Measurements from ENCODE around the gene ADSS2.

ADSS2 gene

DNA sequence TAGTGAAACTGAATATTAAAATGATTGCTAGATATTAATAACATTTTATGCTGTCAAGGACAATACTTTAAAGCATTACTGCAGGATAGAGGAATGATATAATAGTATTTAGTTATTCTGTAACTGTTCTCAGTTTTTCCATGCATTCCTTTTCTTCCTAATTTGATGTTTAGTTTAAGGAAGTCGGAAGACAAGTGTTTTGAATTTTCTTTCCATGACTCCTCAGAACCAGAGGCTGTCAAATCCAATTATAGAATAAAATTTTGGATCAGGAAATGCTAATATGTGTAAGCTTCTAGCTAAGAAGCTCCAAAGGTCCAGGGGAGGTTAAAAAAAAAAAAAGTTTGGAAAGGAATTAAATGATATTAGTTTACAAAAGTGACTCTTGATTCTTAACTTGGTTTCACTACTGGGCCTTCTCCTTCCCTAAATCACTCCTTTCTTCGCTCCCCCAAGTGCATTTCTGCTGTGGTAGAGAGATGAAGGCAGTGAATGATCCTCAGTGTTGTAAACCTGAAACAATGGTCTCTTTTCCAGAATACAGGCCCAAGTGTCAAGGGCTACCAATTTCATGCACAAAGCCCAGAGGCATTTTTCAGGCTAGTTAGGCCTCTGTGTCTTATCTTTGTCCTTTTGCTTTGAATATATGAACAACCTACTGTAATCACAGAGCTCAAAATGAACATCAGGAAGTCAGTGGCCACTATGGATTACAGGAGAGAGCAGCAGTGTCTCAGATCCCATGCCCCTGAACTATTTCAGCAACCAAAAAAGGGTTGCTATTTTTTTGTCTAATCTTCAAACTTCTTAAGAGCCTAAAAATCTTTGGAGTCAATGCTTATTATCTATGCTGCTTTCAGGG lies 6.2 kb downstream of the ADSS2 start:
- DNase-seq (ENCODE audit: low read depth in 2 of 2) = no peak

DNA sequence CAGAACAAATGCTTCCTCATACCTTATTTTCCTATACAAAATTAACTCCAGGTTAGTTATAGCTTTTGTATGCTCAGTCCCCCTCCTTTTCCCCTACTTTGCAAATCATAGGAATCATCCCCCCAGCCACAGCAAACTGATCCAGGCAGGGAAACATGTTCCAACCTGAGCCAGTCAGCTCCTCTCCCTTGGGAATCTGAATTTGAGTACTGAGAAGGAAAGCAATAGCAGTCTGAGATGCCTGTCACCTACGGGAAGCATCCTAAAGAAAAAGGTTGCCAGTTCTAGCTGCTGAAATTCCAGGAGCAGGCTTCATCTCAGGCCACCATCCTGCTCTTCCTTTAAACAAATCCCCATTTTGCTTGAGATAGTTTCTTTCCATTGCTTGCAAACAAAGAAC lies 6.9 kb downstream of the ADSS2 start:
- DNase-seq (ENCODE audit: low read depth in 2 of 2) = no peak

DNA sequence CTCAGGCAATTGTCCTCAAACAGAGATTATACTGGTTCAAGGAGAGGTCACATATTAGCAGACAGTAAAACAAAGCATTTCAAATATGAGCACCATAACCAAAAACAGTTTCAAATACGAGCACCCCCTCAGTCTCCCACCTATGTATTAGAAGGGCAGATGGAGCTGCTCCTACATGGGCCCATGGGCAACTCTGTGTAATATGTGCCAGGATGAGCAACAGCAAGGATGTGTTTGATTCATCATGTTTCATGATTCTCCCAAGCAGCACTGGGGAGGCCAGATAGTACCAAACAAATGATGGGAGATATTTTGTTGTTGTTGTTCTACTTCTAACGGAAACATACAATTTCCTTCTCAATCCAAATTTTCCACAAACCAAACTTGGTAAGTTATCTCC lies 8.9 kb downstream of the ADSS2 start:
- DNase-seq (ENCODE audit: low read depth in 2 of 2) = no peak

DNA sequence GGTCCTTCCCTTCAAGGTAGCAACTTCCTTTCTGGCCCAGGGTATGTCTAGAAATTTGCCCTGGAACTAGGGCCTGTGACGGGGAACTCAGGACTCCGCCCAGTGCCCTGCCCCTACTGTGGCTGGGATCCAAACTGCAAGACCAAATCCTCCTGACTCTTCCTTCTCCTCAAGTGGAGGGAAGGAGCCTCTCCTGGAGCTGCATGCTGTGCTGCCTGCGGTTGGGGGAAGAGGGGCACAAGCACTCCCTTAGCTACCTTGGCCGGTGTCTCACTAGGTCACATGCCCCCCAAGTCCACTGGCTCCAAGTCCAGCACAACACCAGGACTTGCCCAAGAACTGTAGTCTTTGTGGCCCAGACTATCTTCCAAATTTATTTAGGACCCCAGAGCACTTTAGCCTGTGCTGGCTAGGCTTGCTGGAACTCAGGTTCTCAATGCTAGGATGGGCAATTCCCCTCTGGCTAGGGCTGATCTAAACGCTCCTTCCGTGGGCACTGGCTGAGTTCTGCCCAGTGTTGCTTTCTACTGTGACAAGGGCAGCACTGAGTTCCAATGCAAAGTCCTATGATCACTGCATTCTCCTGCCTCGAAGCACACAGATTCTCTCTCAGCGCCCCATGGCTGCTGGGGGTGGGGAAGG lies 12.2 kb downstream of the ADSS2 start:
- DNase-seq (ENCODE audit: low read depth in 2 of 2) = no peak

DNA sequence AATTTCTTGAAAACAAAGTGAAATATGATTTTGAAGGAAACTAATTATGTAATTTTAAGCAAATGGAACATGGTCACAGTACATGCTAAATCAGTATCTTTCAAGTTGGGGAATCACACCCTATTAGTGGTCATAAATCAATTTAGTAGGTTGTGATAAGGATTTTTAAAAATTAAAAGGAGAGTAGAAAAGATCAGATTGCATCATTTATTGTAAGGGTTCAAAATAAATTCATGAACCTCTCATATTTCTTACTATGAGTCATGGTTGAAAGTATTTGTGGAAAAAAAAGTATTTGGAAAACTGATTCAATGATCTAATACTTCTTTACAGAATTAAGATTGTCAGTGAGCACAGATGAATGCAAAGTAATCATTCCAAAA lies 14.6 kb downstream of the ADSS2 start:
- DNase-seq (ENCODE audit: low read depth in 2 of 2) = peak in 1 of 2 experiments; percentile 38

DNA sequence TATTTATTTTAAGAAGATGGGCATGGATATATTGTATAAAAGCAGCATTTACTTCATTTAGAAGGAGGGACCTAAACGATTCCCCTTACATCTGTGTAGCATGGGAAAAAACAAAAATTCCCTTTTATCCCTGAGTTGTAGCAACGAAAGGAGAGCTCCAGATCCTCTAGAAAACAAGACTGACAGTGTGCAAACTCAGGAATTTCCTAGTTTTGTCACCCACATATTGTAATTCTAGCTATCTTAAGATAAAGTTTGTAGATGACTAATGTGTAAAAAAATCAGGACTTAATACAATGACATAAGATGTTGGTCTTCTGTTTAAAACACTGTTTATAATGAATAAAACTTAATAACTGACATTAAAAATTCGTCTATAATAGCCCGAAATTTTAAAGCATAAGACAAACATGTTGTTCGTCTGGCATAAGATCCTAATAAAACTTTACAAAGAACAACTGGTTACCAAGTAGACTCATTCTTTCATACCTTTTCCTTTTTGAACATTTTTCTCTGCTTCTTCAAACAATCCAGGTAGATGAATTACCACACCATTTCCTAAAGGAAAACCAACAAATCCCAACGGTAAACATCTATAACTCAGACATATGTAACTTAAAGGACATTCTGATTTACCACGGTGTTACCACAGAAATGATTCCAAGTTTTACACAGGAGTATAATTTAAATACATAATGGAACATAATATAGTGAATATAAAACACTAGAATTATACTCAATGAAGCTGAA lies 15.2 kb downstream of the ADSS2 start:
- DNase-seq (ENCODE audit: low read depth in 2 of 2) = no peak

DNA sequence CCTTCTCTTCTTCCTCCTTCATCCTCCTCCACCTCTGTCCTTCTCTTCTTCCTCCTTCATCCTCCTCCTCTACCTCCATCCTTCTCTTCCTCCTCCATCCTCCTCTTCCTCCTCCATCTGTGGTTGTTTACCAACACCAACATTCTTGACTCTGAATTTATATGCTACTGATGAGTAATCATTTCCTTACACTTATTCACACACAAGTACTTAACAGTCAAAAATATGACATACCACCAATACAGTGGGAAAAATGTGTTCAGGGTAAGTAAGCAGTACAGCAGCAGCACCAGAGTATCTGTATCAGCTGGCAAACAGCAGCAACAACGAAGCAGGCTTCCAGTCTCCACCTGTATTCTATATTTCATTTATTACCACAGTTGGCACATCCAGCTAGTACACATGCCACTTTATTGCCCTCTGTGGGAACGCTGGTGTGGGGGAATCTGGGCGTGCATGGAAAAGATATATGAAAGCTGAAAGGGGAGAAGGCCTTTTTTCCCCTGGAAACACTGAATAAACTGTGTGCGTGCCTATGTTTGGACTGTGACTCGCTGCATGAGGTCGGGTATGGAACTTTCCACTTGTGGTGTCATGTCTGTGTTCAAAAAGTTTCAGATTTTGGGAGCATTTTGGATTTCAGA lies 16.0 kb downstream of the ADSS2 start:
- DNase-seq (ENCODE audit: low read depth in 2 of 2) = peak in 1 of 2 experiments; percentile 39

DNA sequence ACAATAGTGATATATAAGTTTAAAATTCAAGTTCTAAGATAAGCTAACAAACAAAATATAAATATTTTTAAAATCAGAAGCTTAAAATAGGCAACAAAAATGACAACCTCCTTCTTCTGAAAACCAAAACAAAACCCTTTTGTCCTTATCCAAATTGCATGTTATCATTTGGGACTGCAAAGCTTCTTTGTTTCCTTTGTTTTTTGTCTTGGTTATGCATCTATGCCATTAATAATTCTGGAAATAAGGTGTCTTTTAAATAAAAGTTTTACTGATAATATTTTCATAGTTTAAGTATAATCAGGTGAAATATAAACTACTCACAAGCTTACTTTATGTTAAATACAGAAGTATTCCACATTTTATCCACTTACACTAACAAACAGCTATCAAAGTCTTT lies 20.5 kb downstream of the ADSS2 start:
- no peak for DNase-seq (ENCODE audit: low read depth in 2 of 2)

DNA sequence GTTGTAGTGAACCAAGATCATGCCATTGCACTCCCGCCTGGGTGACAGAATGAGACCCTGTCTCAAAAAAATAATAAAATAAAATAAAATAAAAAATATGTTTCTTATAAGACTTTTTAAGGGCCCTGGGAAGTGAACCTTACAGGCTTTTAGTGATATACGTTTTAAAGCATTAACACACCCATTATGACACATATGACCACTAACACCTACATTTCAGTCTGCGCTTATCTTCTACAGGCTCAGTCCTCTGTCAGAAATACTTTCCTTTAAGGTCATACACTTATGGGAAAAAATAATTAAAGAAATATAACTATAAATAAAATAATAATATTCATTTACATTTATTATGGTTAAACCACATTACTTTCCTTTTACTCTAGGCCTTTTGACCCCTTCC lies 21.9 kb downstream of the ADSS2 start:
- no peak for DNase-seq (ENCODE audit: low read depth in 2 of 2)

DNA sequence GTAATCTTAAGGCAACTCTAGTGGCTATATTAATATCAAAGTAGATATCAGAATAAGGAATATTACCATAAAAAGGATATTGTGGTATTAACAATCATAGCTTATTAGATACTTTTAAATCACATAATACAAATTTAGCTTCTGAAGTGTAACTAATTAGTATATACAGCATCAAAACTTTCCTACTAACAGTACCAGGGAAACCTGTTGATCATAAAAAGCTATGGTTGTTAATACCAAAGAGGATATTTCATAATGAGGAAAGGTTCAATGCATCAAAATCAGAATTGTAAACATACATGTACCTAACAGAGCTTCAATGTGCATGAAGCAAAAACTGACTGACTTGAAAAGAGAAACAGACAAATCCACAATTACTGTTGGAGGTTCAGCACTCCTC lies 24.1 kb downstream of the ADSS2 start:
- DNase-seq (ENCODE audit: low read depth in 2 of 2) = no peak

DNA sequence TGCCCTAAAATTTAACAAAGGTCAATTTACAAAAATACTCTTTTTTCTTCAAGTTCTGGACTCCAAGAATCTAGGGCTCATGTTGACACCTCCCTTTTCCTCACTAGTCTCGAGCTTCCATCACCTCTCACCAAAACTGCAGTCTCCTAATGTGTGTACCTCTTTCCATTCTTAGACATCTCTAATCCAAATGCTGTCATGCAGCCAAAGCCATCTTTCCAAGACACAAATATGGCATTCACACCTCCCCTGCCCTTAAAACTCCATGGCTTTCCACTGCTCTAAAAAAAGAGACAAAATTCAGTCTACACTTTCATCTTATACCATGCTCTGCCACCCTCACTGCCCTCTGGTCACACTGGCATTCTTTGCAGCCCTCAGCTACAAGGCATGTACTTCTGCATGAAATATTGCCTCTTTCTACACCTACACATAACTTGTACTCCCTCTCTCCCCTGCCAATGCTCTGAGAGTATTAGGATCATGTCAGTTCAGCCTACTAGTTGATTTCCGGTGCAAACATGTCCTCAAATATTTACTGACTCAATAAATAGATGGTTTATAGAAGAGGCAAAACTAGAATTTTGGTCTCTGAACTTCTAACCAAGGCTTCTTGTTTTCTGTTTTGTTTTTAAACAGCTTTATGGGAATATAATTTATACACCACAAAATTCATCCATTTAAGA lies 26.9 kb downstream of the ADSS2 start:
- no peak for DNase-seq (ENCODE audit: low read depth in 2 of 2)

DNA sequence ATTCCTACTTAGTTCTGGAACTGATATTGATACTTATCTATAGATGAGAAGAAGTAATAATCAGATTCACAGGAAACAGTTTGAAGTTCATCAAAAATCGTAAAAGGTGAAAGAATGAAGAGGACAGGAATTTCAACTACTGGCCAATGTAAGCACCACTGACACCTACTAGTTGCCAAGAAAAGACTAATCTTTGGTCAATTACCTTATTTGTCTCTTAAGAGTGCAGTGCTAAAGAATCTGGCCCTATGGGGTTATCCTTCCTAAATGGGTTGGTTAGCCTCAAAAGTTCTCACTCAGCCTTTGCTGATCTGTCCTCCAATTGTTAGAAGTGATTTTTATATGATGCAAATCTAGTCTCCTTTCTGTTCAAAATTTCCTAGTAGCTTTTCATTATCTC lies 29.5 kb downstream of the ADSS2 start:
- no peak for DNase-seq (ENCODE audit: low read depth in 2 of 2)

DNA sequence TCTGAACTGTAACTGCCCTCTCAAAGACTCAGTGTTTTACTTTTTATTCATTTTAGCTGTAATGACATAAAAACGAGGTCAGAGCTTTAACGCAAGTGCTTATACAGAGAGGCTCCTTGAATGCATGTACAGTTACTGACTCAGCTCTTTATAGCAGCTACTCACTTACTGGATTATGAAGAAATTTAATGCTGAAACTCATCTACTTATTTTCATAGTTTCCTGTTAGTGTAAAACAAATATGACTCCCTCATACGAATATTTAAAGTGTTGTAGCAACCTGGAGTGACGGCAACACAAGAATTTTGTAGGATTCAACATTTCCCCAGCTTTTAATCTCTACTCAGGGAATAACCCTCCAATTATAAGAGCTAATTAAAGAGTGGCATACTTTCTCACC lies 32.7 kb downstream of the ADSS2 start:
- DNase-seq (ENCODE audit: low read depth in 2 of 2) = no peak

DNA sequence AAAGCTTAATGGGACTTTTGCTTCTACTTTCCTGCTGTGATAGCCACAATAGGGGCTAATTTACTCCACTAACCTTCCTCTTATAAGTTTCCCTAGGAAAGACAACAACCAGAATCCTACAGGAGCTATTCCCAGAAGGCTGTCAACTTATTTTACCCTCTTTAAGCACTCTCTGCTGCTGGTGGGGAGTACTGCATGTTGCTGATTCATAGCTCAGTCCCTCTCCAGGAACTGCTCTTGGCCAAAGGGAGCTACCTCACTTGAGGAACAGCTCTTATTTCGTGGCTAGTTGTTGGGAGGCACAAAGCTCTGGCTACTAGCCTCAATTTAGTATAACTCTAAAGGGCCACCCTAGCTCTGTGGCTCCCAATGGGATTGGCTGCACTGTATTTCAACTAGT lies 37.2 kb downstream of the ADSS2 start:
- peak in 1 of 2 experiments; percentile 2 for DNase-seq (ENCODE audit: low read depth in 2 of 2)

DNA sequence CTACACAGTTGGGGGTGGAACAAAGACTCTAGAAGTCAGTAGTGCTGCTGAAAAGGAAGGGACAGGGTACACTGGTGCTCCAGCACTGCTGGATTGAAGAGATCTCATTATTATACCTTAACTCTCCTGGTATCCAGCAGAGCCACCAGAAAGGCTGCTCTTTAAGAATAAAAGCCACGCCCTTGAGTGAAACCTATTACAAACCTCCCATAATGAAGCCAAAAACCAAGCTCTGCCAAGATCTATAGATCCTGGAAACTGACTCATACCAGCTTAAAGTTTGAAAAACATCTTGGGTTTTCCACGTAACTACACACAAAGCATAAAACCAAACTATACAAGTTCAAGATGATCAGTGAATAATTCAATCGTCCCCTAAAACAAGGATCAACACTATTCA lies 38.0 kb downstream of the ADSS2 start:
- DNase-seq (ENCODE audit: low read depth in 2 of 2) = no peak

DNA sequence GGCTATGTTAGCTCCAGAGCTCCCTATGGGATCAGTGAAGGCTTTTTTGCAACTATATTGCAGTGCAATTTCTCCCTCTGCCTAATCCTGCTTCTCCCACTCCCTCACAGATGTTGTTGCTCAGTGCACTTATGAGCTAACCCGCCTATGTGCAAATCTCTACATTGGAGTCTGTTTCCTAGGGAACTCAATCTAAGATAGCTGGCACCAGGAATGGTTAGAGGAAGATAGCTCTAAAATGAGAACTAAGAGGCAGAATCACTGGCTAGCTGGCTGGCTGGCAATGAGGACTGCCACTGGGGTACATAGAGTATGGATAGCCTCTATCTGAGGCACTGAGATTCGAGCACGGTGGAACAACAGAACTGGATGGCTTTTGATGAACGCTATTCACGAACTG lies 39.5 kb downstream of the ADSS2 start:
- DNase-seq (ENCODE audit: low read depth in 2 of 2) = no peak

DNA sequence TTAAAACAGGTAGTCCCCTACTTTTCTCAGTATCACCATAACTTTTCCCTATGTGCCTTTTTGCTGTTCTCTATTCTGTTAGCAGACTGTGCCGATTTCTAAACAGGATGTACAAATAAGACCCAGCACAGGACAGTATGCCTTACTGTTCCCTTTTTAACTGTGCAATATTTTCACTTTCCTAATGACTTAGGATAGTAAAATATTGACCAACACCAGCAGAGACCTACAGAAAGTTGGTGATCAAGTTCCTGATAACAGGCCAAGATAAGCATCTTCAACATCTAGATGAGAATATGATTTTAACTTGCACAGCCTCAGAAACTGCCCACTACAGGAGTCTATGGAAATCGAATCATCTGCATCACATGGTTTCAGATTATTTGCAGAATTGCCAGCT lies 42.0 kb downstream of the ADSS2 start:
- DNase-seq (ENCODE audit: low read depth in 2 of 2) = no peak

DNA sequence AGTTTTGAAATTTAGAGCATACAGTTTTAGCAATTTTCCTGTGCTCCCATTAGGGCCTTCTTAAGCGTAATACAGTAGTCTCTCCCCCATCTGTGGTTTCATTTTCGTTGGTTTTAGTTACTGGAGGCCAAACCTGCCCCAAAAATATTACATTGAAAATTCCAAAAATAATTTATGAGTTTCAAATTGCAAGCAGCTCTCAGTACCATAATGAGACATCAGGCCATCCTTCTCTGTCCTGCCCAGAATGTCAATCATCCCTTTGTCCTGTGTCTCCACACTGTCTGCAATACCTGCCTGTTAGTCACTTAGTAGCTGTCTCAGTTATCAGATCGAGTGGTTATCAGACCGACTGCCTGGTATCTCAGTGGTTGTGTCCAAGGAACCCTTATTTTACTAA lies 45.4 kb downstream of the ADSS2 start:
- DNase-seq (ENCODE audit: low read depth in 2 of 2) = no peak

DNA sequence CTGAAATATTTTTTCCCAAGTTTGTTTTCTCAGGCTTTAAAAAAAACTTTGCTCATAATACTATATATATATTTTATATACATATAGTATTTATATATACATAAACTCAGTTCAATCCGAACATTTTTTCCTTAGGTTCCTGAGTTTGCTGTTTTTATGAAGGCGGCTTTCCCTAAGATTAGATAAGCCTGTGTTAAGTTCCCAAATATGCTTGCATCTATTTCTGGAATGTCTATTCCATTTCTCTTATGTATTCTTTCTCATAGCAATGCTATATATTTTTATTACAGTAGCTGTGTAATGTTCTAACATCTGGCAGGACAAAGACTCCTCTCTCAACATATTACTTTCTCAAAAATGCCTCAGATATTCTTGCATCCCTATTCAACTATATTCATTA lies 45.9 kb downstream of the ADSS2 start:
- no peak for DNase-seq (ENCODE audit: low read depth in 2 of 2)

DNA sequence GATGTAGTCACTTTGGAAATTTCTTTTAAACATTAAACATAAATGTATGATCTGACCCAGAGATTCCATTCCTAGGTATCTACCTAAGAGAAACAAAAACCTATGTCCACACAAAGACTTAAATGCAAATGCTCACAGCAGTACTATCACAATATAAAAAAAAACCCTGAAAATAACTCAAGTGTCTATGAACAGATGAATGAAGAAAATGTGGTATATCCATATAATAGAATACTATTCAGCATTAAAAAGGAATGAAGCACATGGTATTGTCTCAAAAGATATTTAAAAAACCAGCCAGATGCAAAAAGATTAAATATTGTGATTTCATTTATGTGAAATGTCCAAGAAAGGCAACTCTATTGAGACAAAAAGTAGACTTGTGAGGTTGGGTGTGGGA lies 48.3 kb downstream of the ADSS2 start:
- DNase-seq (ENCODE audit: low read depth in 2 of 2) = no peak

DNA sequence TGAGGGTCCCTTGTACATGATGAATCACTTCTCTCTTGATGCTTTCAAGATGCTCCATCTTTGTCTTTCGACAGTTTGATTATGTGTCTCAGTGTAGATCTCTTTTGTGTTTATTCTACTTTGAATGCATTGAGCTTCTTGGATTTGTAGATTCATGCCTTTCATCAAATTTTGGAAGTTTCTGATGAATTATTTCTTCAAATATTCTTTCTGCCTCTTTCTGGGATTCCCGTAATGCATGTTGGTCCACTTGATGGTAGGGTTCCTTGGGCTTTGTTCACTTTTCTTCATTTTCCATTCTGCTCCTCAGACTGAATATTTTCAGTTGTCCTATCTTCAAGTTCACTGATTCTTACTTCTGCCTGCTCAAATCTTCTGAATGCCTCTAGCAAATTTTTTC lies 50.7 kb downstream of the ADSS2 start:
- no peak for DNase-seq (ENCODE audit: low read depth in 2 of 2)

DNA sequence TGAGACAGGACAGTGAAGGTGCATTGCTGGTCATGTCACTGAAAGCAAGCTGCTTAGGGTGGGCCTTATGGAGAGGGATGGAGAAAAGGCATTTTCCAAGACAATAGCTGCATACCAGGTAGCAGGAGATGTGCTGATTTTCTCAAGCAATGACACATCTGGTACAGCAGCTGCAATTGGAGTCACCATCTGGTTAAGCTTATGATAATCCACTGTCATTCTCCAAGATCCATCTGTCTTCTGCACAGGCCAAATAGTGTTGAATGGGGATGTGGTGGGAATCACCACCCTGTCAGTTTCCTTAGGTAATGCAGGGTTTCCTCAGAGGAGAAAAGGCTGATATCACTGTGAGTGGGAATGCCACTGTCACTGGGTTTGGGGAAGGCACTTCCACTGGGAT lies 54.6 kb downstream of the ADSS2 start:
- DNase-seq (ENCODE audit: low read depth in 2 of 2) = no peak
